ENCODE data around the gene CTAGE1.
A peak's percentile ranks its signal among the peaks of the same experiment; 100 is the strongest.
"Not testable (repeated sequence)": the region's sequence is repeated elsewhere in the genome, so short reads cannot be mapped to it uniquely, and the experiment has no call there.

Gene CTAGE1

DNA sequence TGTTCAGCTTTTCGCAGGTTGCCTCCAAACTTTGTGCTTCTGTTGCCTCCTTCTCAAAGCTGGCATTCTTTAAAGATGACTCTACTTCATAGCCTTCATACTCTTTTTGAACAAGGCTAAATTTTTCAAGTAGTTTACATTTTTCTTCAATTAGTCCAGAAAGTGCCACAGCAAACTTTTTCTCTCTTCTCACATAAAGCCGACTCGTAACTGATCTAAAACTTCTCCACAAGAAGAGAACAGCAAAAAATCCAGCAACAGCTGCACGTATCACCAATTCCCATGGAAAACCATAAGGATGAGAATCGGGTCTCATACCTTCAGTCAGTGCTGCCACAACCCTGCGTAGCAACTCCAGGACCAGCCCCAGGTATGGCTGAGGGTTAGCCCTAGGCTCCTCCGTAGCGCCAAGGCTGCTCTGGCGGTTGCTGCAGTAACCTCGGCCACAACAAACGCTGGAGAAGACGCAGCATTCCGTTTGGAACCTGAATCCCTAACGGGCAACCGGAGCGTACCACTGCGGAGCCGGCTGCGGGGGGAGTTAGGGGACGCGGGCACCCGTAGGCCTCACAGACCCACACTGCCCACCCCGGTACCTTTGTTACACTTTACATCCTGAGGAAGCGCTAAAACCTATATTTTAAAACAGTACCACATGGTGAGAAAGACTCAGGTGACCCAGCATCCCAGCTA is at the start of gene CTAGE1:
Gene CTAGE1, minus strand, starts transcription at position 420 of the 693 bp plus-strand sequence. Its CDS starts 104 bp downstream, at position 316.
- DNase-seq: no peak

GRCh38 chr18:22466608-22467395 is 49.1 kb upstream of the CTAGE1 start:
- no peak for DNase-seq

- DNase-seq: peak; percentile 2
These were observed 48.2 kb upstream of the CTAGE1 start for GRCh38 chr18:22465859-22466457.

DNA sequence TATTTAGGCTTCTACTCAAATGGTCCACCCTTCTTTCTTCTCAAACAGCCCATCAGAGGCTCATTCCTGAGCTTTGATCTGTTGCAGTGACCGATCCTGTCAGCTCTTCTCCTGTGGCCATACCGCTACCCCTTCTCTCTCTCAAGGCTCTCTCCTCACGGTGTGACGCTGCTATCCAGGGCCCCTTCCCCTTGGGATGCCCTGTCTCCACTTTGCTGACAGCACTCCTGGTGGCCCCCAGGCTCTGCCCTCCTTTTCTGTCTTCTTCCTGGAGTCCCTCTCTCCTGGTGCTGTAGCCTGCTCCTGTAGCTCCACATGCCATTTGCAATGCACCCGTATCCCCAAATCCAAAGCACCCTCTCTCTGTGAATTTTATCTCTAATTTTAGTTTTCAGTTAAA is 45.4 kb upstream of the CTAGE1 start:
- no peak for DNase-seq

- DNase-seq: no peak
These were observed 41.8 kb upstream of the CTAGE1 start for GRCh38 chr18:22459491-22459890.

DNA sequence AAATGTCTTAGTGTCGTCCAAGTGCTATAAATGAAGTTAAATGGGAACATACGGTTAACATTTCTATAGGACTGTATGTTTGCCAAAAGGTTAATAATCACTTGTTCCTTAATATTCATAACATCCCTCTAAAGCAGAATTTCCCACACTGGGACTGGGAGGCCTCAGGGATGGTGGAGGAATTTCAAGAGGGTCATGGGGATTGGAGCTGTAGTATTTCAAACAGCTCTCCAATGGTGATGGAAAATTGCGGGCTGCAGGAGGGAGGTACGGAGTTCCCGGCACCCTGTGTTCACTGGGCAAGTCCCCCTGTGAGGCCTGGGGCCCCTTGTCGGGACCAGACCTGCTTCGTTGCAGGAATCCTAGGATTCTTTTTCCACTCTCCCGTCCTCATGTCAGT is 39.8 kb upstream of the CTAGE1 start:
- no peak for DNase-seq

GRCh38 chr18:22456547-22456946 is 38.8 kb upstream of the CTAGE1 start:
- no peak for DNase-seq

DNA sequence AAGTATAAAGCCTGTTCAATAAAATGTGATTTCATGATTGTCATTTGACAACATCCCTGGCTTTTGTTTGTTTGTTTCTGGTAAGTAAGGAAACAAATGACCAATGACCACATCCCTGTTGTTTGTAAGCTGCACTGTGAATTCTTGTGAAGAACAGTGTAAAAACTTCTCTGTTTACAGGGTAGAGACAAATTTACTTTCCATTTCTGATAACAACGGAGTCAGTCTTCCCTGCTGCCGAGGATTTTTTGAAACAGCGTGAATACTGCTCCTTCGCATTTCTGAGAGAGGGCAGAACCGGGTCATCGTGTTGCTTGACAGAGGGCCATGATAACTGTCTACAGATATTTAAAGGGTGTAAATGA is 38.4 kb upstream of the CTAGE1 start:
- no peak for DNase-seq

DNA sequence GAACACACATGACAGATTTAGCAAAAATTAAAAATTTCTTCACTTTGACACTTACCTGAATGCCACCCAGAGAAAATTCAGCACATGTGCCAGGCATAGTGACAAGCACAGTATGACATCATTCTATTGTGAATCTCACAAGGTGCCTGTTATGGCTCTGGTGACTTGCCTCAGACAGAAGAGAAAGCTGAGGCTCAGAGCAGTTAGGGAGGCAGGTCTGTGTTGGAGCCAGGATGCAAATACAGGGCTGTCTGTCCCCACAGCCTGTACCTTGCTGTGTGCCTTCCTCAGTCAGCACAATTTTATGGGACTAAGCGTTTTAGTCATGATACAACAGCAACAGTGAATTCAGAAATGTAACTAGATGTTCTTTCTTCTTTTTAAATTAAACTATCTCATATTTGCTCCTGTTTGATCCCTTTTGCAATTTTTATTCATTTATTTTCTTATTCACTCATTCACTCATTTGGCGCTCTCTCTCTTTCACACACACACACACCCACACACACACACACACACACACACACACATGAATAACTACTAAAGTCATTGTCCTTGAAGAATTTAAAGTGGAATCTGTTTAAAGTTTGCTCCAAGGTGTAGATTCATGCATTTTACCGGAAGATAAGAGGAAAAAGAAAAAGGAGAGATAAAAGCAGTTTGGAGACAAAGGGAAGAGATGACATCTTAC is 37.9 kb upstream of the CTAGE1 start:
- DNase-seq: no peak

- no peak for DNase-seq
These were observed 35.6 kb upstream of the CTAGE1 start for GRCh38 chr18:22453315-22453714.

GRCh38 chr18:22452226-22452668 is 34.5 kb upstream of the CTAGE1 start:
- no peak for DNase-seq

DNA sequence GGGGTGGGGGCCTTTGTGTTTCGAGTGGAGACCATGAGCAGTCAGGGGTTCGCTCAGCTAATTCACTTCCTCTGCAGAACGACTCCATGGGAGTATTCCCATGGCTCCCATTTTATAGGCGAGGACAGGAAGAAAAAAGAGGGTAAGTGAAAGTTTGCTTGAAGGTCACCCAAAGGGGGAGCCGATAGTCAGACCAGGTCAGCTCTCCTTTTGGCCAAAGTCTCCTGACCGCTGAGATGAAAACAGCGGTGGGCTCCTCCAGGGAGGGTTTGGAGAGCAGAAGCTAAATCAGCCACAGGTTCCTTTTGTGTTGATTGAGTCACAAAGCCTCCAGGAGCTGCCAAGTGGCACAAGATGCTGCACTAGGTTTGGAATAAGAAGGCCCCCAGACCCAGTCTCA is 34.1 kb upstream of the CTAGE1 start:
- DNase-seq: no peak

DNA sequence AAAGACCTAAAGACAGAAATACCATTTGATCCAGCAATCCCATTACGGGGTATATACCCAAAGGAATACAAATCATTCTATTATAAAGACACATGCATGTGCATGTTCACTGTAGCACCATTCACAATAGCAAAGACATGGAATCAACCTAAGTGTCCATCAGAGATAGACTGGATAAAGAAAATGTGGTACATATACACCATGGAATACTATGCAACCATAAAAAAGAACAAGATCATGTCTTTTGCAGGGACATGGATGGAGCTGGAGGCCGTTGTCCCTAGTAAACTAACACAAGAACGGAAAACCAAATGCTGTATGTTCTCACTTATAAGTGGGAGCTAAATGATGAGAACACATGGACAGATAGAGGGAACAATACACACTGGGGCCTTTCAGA is 33.1 kb upstream of the CTAGE1 start:
- DNase-seq: not testable (repeated sequence)

DNA sequence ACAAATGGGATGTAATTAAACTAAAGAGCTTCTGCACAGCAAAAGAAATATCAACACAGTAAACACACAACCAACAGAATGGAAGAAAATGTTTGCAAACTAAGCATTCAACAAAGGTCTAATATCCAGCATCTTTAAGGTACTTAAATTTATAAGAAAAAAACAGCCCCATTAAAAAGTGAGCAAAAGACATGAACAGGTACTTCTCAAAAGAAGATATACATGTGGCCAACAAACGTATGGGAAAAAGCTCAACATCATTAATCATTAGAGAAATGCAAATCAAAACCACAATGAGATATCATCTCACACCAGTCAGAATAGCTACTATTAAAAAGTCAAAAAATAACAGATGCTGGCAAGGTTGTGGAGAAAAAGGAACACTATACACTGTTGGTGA is 32.6 kb upstream of the CTAGE1 start:
- DNase-seq: not testable (repeated sequence)

DNA sequence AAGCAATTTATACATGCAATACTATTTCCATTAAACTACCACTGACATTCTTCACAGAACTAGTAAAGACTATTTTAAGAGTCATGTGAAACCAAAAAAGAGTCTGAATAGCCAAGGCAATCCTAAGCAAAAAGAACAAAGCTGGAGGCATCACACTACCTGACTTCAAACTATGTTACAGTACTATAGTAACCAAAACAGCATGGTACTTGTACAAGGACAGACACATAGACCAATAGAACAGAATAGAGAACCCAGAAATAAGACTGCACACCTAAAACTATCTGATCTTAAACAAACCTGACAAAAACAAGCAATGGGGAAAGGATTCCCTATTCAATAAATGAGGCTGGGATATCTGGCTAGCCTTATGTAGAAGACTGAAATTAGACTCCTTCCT is 32.0 kb upstream of the CTAGE1 start:
- DNase-seq: not testable (repeated sequence)

GRCh38 chr18:22448238-22448637 is 30.5 kb upstream of the CTAGE1 start:
- DNase-seq: no peak

- DNase-seq: no peak
These were observed 30.1 kb upstream of the CTAGE1 start for GRCh38 chr18:22447792-22448191.

- DNase-seq: no peak
These were observed 29.2 kb upstream of the CTAGE1 start for GRCh38 chr18:22446911-22447310.

DNA sequence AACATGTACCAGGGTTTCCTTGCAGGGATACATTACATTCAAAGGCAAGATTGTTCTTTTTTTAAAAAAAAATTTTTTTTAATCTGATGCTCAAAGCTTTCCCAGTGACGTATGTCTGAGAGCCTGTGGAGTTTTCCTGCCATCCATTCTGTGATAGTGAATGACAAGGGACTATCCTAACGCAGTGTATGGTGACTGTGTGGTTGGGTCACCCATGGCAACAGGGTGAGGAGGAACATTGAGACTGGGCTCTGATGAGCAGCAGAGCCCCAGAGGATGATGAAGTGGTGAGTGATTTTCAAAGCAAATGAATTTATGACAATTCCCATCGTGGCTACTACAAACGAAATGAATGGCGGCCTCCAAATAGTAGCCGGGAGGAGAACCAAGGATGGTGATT is 28.6 kb upstream of the CTAGE1 start:
- DNase-seq: no peak

DNA sequence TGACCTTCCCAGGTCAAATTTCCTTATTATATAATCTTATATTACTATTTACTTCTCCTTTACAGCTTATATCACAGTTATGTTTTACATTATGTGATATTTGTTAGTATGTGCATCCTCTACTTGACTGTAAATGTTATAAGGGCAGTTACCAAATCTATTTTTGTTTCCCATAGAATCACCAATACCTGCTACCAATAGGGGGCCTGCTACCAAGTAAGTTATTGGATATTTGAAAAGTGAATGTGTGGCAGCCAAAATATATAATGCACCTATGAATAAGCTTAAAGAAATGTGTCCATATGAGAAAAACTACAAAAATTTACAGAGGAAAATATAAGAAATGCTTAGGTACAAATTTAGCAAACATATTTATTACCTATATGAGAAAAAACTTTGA is 23.9 kb upstream of the CTAGE1 start:
- DNase-seq: no peak

DNA sequence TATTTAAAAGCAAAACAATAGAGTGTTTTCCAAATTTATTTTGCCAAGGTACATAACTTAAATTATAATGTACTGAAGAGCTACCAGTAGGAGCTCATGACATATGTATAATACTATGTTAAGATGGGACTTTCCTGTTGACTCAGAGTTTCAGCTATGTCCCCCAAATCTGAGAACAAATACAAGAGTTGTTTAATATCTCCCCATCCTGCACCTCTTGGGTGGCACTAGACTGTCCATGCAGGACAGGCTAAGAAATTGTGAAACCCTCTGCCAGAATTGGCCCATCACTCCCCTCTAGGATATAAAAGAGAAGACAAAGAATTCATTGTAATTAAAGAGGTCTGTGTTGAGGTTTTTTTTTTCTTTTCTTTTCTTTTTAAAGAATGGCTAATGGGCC is 21.7 kb upstream of the CTAGE1 start:
- no peak for DNase-seq

DNA sequence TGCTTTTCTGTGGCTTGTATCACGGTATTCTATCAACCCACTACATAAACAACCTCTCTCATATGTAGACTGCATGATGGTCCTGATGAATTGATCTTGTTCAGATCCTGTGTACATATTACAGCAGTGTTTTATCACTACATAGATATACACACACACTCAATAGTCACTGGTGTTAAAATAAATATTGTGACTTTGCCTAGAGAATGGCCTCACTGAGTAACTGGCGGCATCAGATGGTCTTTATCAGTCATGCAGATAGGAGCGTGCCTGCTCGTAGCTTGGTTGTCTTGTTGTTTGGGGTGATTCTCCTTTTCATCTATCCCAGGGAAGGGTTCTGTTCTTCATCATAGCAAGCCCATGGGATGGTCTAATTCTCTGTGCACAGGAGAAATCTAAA is 18.4 kb upstream of the CTAGE1 start:
- no peak for DNase-seq

DNA sequence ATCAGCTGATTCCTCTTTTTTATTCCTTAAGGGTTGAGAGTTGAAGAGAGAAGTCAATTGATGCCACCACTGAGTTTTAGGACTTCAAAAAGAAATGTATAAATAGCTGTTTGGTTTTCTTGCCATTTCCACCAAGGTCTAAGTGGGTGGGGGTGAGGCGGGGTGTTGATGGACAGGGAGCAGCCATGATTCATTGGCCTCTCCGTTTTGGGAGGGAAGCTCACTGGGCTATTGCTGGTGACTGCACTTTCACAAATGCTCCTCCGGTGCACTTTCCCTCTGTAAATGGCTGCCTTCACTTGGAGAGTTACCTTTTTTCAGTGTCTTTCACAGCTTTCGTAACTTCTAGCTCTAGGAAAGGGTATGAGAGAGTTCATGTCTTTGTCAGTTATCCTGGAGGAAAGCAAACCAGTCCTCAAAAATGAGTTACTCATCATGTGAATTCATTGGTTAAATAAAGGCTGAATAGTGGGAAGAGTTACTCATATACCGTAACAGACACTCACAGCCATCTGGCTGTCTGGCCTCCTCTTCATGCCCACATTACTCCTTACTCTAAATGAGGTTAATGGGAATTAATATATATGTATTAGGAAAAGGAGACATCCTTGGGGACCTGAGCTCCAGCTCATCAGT is 17.4 kb upstream of the CTAGE1 start:
- DNase-seq: no peak
